Left ventricle myocardium superior (tissue), 1 donor: Measurements from ENCODE around the gene HDAC4. TPM values are rescaled to one million over a fixed set of nuclear protein-coding genes. Genes with fewer than 3 reads are reported as not detected.
A peak's percentile ranks its signal among the peaks of the same experiment; 100 is the strongest.

Experiments
- ATAC-seq: fragments of 200-7000 bp; cut with Tn5 transposase; one replicate; pipeline ENCODE4 v1.9.1; 2020; ENCODE audit warnings: mild to moderate bottlenecking, moderate library complexity
- DNase-seq: peaks from one replicate; pipeline ENCODE4 v3.0.0-alpha.2; 2020
- intact Hi-C: fragments of 100-400 bp; cut with micrococcal nuclease; formaldehyde crosslinking; loops from one replicate; pipeline ENCODE4 v1.11.0; 2022
- total RNA-seq: library from RNA; stranded (reverse); fragmentation: NEBNext Ultra II Directional; extraction: Animal tissue kit (Norgen Biotek cat#: 25700); gene quantifications from one replicate; pipeline ENCODE4 v1.2.1, GENCODE V29; 2021
- donor health status: DM: no; HTN: yes; CAD: no; lungs with severe emphysema.

HDAC4 gene
- total RNA-seq, 1 donor from 2014 or later: 25.6 TPM

- no peak for DNase-seq
Measured at GRCh38 chr2:239388236-239389151, 12.3 kb downstream of the HDAC4 start.

GRCh38 chr2:239387811-239388210 lies 13.0 kb downstream of the HDAC4 start:
- ATAC-seq (no peak), DNase-seq (no peak)
- intact Hi-C loops: no loop called here

More at GRCh38 chr2:239388236-239389151, 12.3 kb downstream of the HDAC4 start:
- ATAC-seq: no peak
- intact Hi-C loops: no loop called here

- intact Hi-C loops: no loop called here
- DNase-seq: no peak
- no peak for ATAC-seq
Measured at GRCh38 chr2:239386872-239387445, 13.9 kb downstream of the HDAC4 start.

- intact Hi-C loops: no loop called here
- ATAC-seq: no peak
- no peak for DNase-seq
Measured at GRCh38 chr2:239386001-239386670, 14.7 kb downstream of the HDAC4 start.

GRCh38 chr2:239385096-239386000 lies 15.5 kb downstream of the HDAC4 start:
- DNase-seq (no peak), ATAC-seq (no peak)
- intact Hi-C loops: no loop called here

- intact Hi-C loops: no loop called here
- DNase-seq: no peak
- no peak for ATAC-seq
Measured at GRCh38 chr2:239383759-239384156, 17.1 kb downstream of the HDAC4 start.

- ATAC-seq: no peak
- intact Hi-C loops: no loop called here
- DNase-seq: no peak
Measured at GRCh38 chr2:239383036-239383758, 17.6 kb downstream of the HDAC4 start.

GRCh38 chr2:239382384-239382880 lies 18.4 kb downstream of the HDAC4 start:
- DNase-seq (no peak), ATAC-seq (no peak)
- intact Hi-C loops: no loop called here

- intact Hi-C loops: no loop called here
- ATAC-seq (no peak), DNase-seq (no peak)
Measured at GRCh38 chr2:239381709-239382134, 19.1 kb downstream of the HDAC4 start.

GRCh38 chr2:239380831-239381708 lies 19.8 kb downstream of the HDAC4 start:
- intact Hi-C loops: no loop called here
- DNase-seq: no peak
- ATAC-seq: no peak

- ATAC-seq: no peak
- intact Hi-C loops: no loop called here
- DNase-seq: no peak
Measured at GRCh38 chr2:239379641-239380170, 21.1 kb downstream of the HDAC4 start.

- intact Hi-C loops: no loop called here
- no peak for DNase-seq
- peak; percentile 14 for ATAC-seq
Measured at GRCh38 chr2:239378918-239379640, 21.7 kb downstream of the HDAC4 start.

- no peak for DNase-seq
- intact Hi-C loops: no loop called here
- ATAC-seq: peak; percentile 10
Measured at GRCh38 chr2:239378021-239378917, 22.6 kb downstream of the HDAC4 start.

GRCh38 chr2:239377591-239377990 lies 23.2 kb downstream of the HDAC4 start:
- ATAC-seq (no peak), DNase-seq (no peak)
- intact Hi-C loops: no loop called here

- no peak for ATAC-seq
- intact Hi-C loops: no loop called here
- DNase-seq: no peak
Measured at GRCh38 chr2:239376942-239377531, 23.8 kb downstream of the HDAC4 start.
